NCI-H1092 treated with DMSO at 0.1 percent for 48 hours (cell line): Measurements from ENCODE around the gene HIC2.
"Not testable (repeated sequence)": the region's sequence is repeated elsewhere in the genome, so short reads cannot be mapped to it uniquely, and the experiment has no call there.

Source experiments
- DNase-seq: peaks from one replicate; lab custom pipeline; 2025; lab: John Stamatoyannopoulos, UW

The HIC2 gene

DNA sequence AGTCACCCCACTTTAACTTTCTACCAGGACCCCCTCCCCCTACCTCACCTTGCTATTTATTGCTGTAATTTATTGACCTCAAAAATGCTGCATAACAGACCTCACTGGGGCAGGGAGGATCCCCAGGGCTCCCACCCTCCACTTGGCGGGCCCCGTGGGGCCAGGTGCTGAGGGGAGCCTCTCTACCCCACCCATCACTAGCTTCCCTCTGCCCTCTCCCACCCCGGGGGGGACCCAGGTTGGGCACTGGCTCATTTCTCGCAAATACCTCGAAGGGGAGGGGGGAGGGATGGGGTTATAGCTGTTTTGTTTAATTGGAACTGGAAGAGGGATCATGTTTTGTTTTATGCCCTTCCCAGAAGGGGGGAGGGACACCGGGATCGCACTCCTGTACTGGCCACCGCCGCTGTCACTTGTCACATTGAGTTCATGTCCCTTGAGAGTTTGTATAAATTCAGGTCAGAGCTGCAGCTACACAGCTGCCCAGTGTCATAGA is 33.7 kb downstream of the HIC2 start:
- no peak for DNase-seq

GRCh38 chr22:21451545-21452520 is 34.7 kb downstream of the HIC2 start:
- no peak for DNase-seq

- not testable (repeated sequence) for DNase-seq
Observed at GRCh38 chr22:21452666-21453065, 35.5 kb downstream of the HIC2 start.

DNA sequence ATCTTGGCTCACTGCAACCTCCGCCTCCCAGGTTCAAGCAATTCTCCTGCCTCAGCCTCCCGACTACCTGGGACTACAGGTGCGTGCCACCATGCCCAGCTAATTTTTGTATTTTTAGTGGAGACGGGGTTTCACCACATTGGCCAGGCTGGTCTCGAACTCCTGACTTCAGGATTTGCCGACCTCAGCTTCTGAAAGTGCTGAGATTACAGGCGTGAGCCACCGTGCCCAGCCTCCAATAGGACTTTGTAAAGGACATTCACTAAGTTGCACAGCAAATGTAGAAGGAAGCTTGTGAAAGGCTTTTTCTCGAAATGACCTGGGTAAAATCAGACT is 37.8 kb downstream of the HIC2 start:
- not testable (repeated sequence) for DNase-seq

DNA sequence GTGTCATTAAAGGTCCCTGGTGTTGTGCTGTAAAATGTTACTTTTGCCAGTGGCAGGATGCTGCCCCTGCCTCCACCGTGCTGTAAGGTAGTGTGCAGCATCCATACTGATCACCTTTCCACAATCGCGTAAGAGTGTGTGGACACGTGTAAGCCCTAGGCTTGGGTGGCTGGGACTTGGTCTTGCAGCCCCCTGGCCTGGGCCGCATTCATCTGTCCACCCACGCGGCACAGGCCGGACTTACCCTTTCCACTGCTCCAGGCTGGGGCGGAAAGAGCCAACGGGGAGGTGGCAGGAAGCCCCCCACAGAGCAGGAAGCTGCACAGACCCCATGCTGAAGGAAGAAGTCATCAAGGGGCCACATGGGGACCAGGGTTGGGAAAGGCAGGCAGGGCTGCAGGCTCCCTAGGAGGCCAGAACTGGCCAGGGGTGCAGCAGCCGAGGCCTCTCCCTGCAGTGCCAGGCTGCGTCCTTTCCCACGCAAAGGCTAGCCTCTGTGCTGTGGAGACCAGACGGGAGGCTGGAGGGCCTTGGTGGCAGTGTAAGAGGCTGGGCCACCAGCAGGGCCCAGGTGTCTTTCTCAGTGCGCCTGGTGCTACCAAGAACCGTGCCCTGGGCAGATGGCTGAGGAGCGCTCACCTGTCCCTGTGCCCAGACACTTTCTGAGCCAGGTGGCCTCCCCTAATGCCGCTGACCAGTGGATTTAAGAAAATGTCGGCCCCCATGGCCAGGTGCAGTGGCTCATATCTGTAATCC is 38.3 kb downstream of the HIC2 start:
- DNase-seq, result no peak

- no peak for DNase-seq
Observed at GRCh38 chr22:21457023-21457787, 40.0 kb downstream of the HIC2 start.

DNA sequence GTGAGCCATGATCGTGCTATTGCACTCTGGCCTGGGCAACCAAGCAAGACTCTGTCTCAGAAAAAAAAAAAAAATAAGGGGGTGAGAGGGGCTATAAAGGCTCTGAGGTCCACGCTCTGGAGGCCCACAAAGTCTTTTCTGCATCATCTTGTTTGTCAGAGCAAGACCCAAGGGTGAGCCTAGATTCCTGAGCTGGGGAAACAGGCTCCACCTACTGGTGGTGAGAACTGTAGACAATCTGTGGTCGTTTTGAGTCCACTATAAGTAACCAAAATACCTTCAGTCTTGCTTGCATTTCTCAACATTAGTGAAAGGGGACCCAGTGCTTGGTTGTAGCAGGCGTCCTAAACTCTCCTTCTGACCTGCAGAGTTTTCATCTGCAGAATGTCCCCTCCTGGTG is 45.5 kb downstream of the HIC2 start:
- not testable (repeated sequence) for DNase-seq

DNA sequence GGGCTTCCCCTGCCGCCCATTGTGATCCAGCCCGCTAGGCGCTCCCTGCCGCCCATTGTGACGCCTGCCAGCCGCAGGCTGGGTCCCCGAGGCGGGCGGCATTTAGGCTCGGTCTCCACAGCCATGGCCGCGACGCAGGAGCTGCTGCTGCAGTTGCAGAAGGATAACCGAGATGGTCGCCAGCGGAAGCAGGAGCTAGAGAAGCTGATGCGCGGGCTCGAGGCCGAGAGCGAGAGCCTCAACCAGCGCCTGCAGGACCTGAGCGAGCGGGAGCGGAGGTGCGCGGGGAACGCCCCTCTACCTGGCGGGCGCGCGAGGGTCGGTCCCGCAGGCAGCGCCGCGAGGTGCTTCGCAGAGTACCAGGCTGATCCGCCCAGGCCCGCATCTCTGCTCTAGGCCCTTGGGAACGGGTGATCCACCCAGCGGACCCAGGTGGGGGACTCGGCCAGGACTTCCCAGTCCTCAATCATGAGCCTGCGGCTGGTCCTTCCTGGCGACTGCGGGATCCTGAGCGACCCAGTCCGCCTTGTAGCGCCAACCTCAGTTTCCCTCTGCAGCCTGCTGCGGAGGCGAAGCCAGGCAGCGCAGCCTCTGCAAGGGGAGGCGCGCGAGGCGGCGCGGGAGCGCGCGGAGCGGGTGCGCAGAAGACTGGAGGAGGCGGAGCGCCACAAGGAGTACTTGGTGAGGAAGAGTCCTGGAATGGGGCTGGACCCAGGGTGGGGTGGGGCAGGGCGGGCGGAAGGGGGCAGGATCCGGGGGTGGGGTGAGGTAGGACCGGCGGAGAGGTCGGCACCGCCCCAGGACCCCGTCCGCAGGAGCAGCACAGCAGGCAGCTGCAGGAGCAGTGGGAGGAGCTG is 50.4 kb downstream of the HIC2 start, which contains the start of gene TMEM191C:
TMEM191C (plus strand) TSS at position 51 of the 857 bp plus-strand sequence; CDS start at position 124, 73 bp downstream.
- DNase-seq, result not testable (repeated sequence)

- not testable (repeated sequence) for DNase-seq
Observed at GRCh38 chr22:21468194-21469096, 51.3 kb downstream of the HIC2 start.

- DNase-seq, result not testable (repeated sequence)
Observed at GRCh38 chr22:21469097-21469994, 52.2 kb downstream of the HIC2 start.

GRCh38 chr22:21472984-21473383 is 55.8 kb downstream of the HIC2 start:
- not testable (repeated sequence) for DNase-seq

DNA sequence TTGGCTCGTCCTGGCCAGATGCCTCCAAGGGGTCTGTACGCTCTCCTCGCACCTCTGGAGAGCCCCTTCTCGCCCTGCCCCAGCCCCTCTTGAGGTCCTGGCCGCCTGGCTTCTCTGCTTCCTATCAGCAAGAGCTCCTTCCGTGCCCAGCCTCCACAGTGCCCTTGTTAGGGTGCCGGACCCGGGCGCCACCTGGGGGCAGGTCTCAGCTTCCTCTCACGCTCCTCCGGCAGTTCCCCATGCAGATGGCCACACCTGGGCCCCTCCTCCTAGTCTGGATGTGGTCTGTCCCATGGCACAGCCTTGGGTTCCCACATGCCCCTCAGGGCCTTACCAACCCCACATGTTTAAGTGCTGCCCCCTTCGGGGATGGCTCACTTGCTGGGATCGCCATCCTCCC is 56.5 kb downstream of the HIC2 start:
- DNase-seq, result not testable (repeated sequence)

GRCh38 chr22:21484039-21484438 is 66.9 kb downstream of the HIC2 start:
- not testable (repeated sequence) for DNase-seq

DNA sequence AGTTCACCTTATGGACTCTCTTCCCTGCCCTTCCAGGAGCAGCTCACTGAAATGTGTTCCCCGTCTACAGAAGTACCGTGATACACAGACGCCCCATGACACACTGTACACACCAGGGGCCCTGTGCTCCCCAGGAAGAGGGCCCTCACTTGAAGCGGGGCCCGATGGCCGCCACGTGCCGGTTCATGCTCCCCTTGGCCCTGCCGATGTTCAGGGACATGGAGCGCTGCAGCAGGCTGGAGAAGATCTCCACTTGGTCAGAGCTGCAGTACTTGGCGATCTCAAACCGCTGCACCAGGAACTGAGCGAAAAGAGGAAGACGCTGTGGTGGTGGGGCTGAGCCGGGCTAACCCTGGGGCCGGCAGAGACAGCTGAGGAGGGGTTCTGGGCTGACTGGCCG is 70.6 kb downstream of the HIC2 start:
- not testable (repeated sequence) for DNase-seq

DNA sequence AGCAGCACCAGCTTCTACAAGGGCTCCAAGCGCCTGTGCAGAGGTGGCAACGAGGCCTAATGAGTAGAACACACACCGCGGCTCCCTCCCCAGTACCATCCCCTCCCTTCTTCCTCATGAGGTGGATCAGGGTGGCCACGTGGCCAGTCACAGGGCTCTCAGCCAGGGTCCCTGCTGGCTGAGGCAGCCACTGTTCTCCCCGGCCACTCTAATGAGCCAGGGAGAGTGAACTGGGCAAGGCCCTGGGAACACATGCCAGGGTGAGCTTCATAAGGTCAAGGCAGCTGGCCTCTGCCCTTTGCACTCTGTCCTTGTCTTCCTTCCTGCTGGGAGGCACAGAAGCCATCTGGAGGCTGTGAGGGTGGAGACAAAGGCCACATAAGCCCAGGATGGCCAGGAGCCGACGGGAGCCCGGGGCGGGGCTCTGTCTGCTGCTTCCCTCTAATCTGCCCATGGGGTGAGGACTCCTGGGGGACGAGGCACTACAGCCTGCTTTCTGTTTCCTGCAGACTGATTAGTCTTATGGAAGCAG is 72.0 kb downstream of the HIC2 start:
- not testable (repeated sequence) for DNase-seq

DNA sequence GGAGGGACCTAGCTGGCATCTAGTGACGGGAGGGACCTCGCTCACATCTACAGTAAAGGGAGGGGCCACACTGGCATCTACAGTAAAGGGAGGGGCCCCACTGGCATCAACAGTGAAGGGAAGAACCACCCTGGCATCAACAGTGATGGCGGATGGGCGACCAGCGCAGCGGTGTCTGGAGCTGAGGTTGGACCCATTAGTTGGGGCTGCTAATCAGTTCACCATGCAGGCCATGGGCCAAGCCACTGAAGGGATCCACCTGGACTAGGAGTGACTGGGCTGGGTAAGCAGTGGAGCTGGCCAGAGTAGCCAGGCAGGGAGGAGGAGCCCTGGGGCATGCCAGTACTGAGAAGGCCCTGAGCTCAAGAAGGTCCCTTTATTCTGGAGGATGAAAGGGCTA is 73.4 kb downstream of the HIC2 start:
- not testable (repeated sequence) for DNase-seq

GRCh38 chr22:21492271-21492670 is 75.1 kb downstream of the HIC2 start:
- DNase-seq, result not testable (repeated sequence)
